GM12878 (cell line): ENCODE measurements around the gene CROT. TPM values are rescaled to one million over a fixed set of nuclear protein-coding genes. Genes with fewer than 3 reads are reported as not detected.

Experiments used
- ATAC-seq: fragments of 200-7000 bp; cut with Tn5 transposase; 3 replicates; pipeline ENCODE4 v1.9.1; 2020; ENCODE audit warnings: mild to moderate bottlenecking, moderate library complexity
- BruUV-seq: library from RNA; stranded (reverse); fragments of 400-500 nt; replicated peaks from 2 replicates; lab custom pipeline; 2021; lab: Mats Ljungman, UMichigan
- CTCF ChIA-PET: fragments of 300-600 bp; sonication (Branson Sonifier 250); formaldehyde crosslinking; extraction: SDS; loops from one replicate; lab custom pipeline; 2021; ENCODE audit warnings: inconsistent platforms; lab: Yijun Ruan, JAX
- POLR2A ChIA-PET: fragments of 350-600 bp; formaldehyde crosslinking; extraction: SDS; loops from one replicate; lab custom pipeline; 2021; ENCODE audit warnings: inconsistent platforms; lab: Charles Lee
- RAD21 ChIA-PET: fragments of 300-600 bp; sonication (Branson Sonifier 250); formaldehyde crosslinking; loops from one replicate; lab custom pipeline; 2023; ENCODE audit warnings: antibody characterized with exemption; ENCODE audit not compliant: unreplicated experiment; lab: Charles Lee
- SMC1A ChIA-PET: fragments of 300-600 bp; sonication (Branson Sonifier 250); formaldehyde crosslinking; loops from one replicate; lab custom pipeline; 2023; ENCODE audit not compliant: unreplicated experiment, uncharacterized antibody; lab: Charles Lee
- DNase-seq: peaks from one replicate; pipeline ENCODE4 v3.0.0-alpha.2; 2011; ENCODE audit warnings: low read depth, low spot score
- FAIRE-seq: peaks from 3 replicates; lab custom pipeline; 2011; peaks lifted over from hg19 to GRCh38; lab: Jason Lieb, UNC
- H2AFZ ChIP-seq: 2 replicates; pipeline ENCODE4 v1.6.0; 2011; ENCODE audit warnings: low read depth, low read length, control low read depth; ENCODE audit not compliant: control insufficient read depth
- H3K27ac ChIP-seq: 2 replicates; pipeline ENCODE4 v1.5.1; 2011; ENCODE audit warnings: control low read depth; ENCODE audit not compliant: control insufficient read depth, insufficient read depth
- H3K27me3 ChIP-seq, 2 experiments: replicated peaks in 1 of 2; 2 replicates each; pipeline versions ENCODE4 v1.6.0 to v1.6.1; 2011; ENCODE audit warnings: low read length in 1 of 2; ENCODE audit not compliant: control insufficient read depth in 2 of 2, insufficient read depth in 2 of 2
- H3K36me3 ChIP-seq, 2 experiments: 2 replicates each; pipeline ENCODE4 v1.5.1; 2011; ENCODE audit warnings: low read length in 1 of 2; ENCODE audit not compliant: control insufficient read depth in 2 of 2, insufficient read depth in 2 of 2
- H3K4me1 ChIP-seq: 2 replicates; pipeline ENCODE4 v1.6.1; 2011; ENCODE audit warnings: mild to moderate bottlenecking, low read length, moderate library complexity, mixed read lengths; ENCODE audit not compliant: control insufficient read depth, insufficient read depth
- H3K4me2 ChIP-seq: 2 replicates; pipeline ENCODE4 v1.6.0; 2011; ENCODE audit warnings: control low read depth; ENCODE audit not compliant: control insufficient read depth, insufficient read depth
- H3K4me3 ChIP-seq: fragments of 200-600 bp; sonication (generic); 2 replicates; pipeline ENCODE4 v1.5.1; 2016
- H3K79me2 ChIP-seq: 2 replicates; pipeline ENCODE4 v1.6.0; 2011; ENCODE audit warnings: low read length; ENCODE audit not compliant: control insufficient read depth, insufficient read depth
- H3K9ac ChIP-seq: 2 replicates; pipeline ENCODE4 v1.8.0; 2011; ENCODE audit warnings: low read length, control low read depth, mixed read lengths; ENCODE audit not compliant: control insufficient read depth, insufficient read depth
- H3K9me3 ChIP-seq: replicated peaks from 3 replicates; pipeline ENCODE4 v1.5.1; 2011; ENCODE audit warnings: mild to moderate bottlenecking, low read length; ENCODE audit not compliant: control insufficient read depth, insufficient read depth
- H4K20me1 ChIP-seq: 2 replicates; pipeline ENCODE4 v1.6.0; 2011; ENCODE audit not compliant: control insufficient read depth, insufficient read depth
- RELA ChIP-seq: fragments of 450-650 bp; IDR thresholded peaks from 2 replicates; pipeline ENCODE4 v1.8.0; 2014; ENCODE audit warnings: borderline replicate concordance; ENCODE audit not compliant: partially characterized antibody
- SREBF1 ChIP-seq: IDR thresholded peaks from 2 replicates; pipeline ENCODE4 v1.6.1; 2012; ENCODE audit warnings: mild to moderate bottlenecking, low read length
- STAT3 ChIP-seq: IDR thresholded peaks from 2 replicates; pipeline ENCODE4 v1.6.1; 2011; ENCODE audit warnings: low read depth, low read length, improper control_type of control experiment
- SUZ12 ChIP-seq: fragments of 200-600 bp; sonication (generic); IDR thresholded peaks from one replicate; pipeline ENCODE4 v1.6.1; 2018; ENCODE audit warnings: antibody characterized with exemption, mild to moderate bottlenecking; ENCODE audit not compliant: unreplicated experiment
- WGBS: methylation state at CpG from one replicate; pipeline ENCODE4 v1.1.6; 2016; ENCODE audit warnings: low lambda C conversion rate; ENCODE audit not compliant: insufficient replicate concordance, insufficient coverage; ENCODE audit errors: missing lambda C conversion rate; 5-methylcytosine and 5-hydroxymethylcytosine counted together
- in situ Hi-C: fragments of 300-500 bp; cut with MboI; formaldehyde crosslinking; loops from 9 replicates; pipeline ENCODE4 v1.14.3; 2018; ENCODE audit warnings: mixed read lengths
- intact Hi-C: fragments of 100-400 bp; cut with micrococcal nuclease; formaldehyde crosslinking; loops from one replicate; pipeline ENCODE4 v1.14.2; 2022; ENCODE audit not compliant: unreplicated experiment
- polyA plus RNA-seq, 11 experiments: library from polyadenylated mRNA; depleted of rRNA in 4 of 11; unstranded in 6 of 11; stranded (reverse) in 5 of 11; fragments of >200 nt; fragmentation: Nextera tagmentation in 4 of 11; fragmentation: Illumina TruSeq in 1 of 11; extraction: Ambion mirVana in 4 of 11; extraction: Trizol in 1 of 11; gene quantifications; 1 replicate in 1 of 11; 2 replicates in 10 of 11; pipeline versions ENCODE4 v1.2.1 to v1.2.3, GENCODE V29; 2011 to 2016; ENCODE audit warnings: inconsistent platforms in 2 of 11, missing spikeins in 2 of 11, low read depth in 1 of 11
- total RNA-seq, 4 experiments: library from RNA; depleted of rRNA in 3 of 4; stranded (reverse); fragments of >200 nt in 3 of 4; fragmentation: Illumina TruSeq in 1 of 4; extraction: Trizol in 1 of 4; gene quantifications; 2 replicates each; pipeline versions ENCODE4 v1.2.1 to v1.2.3, GENCODE V29; 2013 to 2021
- TF ChIP-seq, protein P1 (sequence below): fragments of 450-650 bp; IDR thresholded peaks from 2 replicates; pipeline ENCODE4 v1.6.1; 2017; ENCODE audit warnings: mild to moderate bottlenecking, low read depth, inconsistent platforms; ENCODE audit not compliant: poor library complexity, severe bottlenecking

Gene CROT
- total and polyA plus RNA-seq, 10 of the 15 experiments (the other 5 are each of a cell fraction or from before 2014, with no cell fraction given) = 5.5 to 15.9 (median 12.1) TPM

DNA sequence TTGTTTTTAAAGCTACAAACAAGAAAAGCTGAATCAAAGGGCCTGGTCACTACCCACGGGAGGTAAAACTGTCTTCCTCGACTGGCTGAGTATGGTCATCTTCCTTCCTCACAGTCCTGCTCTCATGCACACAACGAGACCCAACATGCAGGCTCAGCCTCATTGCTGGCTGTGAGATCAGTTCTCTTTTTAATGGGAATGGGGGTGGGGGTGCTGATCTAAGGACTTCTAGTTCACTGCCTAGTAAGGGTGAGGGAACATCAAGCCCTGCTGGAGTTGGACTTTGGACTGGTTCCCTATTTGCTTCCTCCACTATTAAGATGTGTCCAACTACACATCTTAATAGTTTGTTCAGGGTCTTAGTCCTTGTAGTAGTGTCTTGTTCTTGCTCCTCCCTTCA lies 81.8 kb downstream of the CROT start (continued):
- no peak for TF ChIP-seq RELA

DNA sequence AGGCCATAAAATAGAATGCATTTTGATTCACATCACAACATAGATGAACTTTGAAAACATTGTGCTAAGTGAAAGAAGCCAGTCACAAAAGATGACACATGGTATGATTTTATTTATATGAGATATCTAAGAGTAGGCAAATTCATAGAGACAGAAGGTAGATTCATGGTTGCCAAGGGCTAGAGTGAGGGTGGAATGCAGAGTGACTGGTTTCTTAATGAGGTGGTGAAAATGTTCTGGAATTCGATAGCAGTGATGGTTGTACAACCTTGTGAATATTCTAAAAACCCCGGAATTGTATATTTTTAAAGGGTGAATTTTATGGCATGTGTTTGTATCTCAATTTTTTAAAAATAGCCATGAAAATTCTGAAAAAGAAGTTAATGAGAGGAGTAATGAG lies 87.1 kb downstream of the CROT start:
- Histone ChIP-seq H3K27ac (no peak overlapping the region), H3K9me3 (no peaks in the 10 kb centered on the region; the same call in 2 of the 3 replicates), H3K4me2 (no peak overlapping the region), H2AFZ (no peak overlapping the region), H3K79me2 (no peaks in the 10 kb centered on the region), H3K36me3 (no peaks in the 10 kb centered on the region), H3K27me3 (no peaks in the 10 kb centered on the region), H3K4me1 (no peaks in the 10 kb centered on the region), H3K9ac (no peak overlapping the region), H4K20me1 (no peaks in the 10 kb centered on the region), H3K4me3 (no peak overlapping the region)
- intact Hi-C loops (no loop called here), in situ Hi-C loops (no loop called here)
- SMC1A ChIA-PET = interaction anchor here (1.1 kb wide), 1 partner anchor 140 kb away, joined by 3 read pairs; no protein-coding TSS in a partner anchor
- TF ChIP-seq STAT3 (no peak), SREBF1 (no peak), SUZ12 (no peak)
- TF ChIP-seq, protein P1, sequence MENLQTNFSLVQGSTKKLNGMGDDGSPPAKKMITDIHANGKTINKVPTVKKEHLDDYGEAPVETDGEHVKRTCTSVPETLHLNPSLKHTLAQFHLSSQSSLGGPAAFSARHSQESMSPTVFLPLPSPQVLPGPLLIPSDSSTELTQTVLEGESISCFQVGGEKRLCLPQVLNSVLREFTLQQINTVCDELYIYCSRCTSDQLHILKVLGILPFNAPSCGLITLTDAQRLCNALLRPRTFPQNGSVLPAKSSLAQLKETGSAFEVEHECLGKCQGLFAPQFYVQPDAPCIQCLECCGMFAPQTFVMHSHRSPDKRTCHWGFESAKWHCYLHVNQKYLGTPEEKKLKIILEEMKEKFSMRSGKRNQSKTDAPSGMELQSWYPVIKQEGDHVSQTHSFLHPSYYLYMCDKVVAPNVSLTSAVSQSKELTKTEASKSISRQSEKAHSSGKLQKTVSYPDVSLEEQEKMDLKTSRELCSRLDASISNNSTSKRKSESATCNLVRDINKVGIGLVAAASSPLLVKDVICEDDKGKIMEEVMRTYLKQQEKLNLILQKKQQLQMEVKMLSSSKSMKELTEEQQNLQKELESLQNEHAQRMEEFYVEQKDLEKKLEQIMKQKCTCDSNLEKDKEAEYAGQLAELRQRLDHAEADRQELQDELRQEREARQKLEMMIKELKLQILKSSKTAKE = no peak
- FAIRE-seq = no peak
- POLR2A ChIA-PET = no interaction called here
- no peak for ATAC-seq
- no peak for DNase-seq
- CTCF ChIA-PET = interaction anchor here (0.9 kb wide), 1 partner anchor 17 kb away, joined by 7 read pairs; no protein-coding TSS in a partner anchor
- no TSS peak for BruUV-seq
- RAD21 ChIA-PET = interaction anchor here (1.4 kb wide), 1 partner anchor 168 kb away, joined by 4 read pairs; the partner anchor contains the start of gene ABCB1
- 52% methylated on average over 2 of the region's 2 CpGs for whole genome bisulfite sequencing
